GM20431 (cell line): Measurements from ENCODE around the gene STRN4.

Source experiments
- in situ Hi-C: fragments of 300-500 bp; cut with MseI, MboI; formaldehyde crosslinking; loops from one replicate; pipeline ENCODE4 v1.15.0; 2020; ENCODE audit warnings: low sequenced_read_pairs; ENCODE audit not compliant: unreplicated experiment

Gene STRN4

DNA sequence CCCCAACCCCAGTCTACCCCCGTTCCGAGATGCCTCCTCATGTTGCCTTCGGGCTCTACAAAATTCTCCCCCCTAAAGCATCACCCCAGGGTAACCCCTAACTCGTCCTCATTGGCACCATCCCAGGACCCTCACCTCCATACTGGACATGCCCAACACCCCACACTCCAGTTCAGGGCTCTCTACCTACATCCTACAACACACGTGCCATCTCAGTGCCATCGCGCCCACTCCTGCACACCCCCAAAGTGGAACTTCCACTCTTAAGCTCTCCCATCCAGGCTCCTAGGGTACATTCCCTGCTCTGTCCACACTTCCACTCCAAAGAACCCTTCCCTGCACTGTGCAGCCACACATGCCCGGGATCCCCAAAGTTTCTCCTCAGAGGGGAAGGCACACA is 1.2 kb downstream of the STRN4 start:
- in situ Hi-C loops, result no loop called here

- in situ Hi-C loops, result no loop called here
These were observed 2.1 kb downstream of the STRN4 start for GRCh38 chr19:46744005-46744691.

DNA sequence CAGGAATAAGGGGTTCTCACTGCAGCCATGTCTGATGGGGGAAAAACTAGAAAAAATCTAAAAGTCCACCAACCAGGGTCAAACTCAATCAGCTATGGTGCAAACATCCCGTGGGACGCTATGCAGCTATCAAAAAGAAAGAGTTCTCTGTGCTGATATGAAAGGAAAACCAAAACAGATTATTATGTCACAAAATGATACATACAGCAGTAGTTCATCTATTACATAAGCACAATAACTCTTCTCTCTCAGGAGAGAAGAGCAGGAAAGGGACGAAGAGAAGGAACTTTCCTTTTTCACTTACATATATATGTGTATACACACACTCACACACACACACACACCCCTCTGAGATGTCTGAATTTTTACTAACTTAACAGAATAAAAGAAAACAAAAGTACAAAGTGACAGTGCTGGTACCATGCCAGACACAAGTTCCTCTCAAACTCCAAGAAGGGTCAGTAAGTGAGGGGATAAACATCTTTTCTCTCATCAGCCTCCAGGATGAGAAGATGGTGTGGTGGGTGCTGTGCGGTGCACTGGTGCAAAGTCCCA is 3.2 kb downstream of the STRN4 start:
- in situ Hi-C loops, result no loop called here

GRCh38 chr19:46741447-46741846 is 4.8 kb downstream of the STRN4 start:
- in situ Hi-C loops, result no loop called here

DNA sequence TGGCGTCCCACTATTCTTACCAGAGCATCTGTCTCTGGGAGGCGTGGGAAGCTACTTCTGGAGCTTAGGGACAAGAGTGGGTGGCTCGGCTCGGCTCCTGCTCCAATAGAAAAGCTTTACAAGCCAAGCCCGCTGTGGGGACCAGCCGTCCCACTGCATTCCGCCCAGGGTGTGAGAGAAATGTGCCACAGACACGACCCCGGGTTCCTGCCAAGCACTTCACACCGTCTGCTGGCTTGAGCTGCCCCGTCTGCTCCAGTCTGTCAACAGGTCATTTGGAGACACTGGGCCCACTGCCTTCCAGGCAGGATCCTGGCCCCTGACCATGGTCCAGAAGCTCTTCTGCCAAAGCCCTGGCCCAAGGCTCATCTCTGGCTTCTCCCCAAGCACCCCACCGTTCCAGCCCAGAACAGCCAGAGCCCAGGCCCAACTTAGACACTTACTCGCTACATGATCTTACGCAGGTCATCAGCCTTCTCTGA is 6.9 kb downstream of the STRN4 start:
- in situ Hi-C loops, result no loop called here

GRCh38 chr19:46737761-46738171 is 8.5 kb downstream of the STRN4 start:
- in situ Hi-C loops, result no loop called here

GRCh38 chr19:46737298-46737654 is 9.0 kb downstream of the STRN4 start:
- in situ Hi-C loops, result no loop called here

DNA sequence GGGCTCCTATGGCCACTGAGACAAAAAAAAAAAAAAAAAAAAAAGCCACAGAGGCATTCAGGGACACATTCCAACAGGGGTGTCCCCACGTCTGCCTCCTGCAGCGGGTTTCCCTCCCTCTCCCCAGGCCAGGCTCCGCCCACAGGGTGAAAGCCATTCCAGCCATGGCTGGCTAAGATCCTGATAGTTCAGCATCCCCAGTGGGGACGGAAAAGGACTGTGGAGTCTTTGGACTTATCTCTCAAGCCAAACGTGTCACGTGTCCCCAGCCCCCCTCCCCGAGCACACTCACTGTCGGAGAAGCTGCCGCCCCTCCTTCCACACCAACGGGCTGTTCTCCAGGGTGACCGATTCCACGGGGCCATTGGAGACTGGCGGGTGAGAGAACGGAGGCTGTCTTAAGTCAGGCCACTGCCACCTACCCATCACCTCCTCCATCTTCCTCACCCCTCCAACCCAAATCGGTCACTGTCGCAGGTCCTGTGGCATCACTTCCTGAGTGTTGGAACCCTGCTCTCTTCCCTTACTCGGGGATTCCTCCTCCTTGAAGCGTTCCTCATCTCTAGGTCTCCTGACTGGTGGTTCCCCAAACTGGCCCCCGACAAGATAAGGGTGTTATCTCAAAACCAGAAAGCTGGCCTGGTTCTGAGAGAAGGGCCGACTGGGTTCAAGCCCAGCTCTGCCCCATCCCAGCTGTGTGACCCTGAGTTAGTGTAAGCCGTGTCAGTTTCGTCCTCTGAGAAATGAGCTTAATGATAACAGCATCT is 9.5 kb downstream of the STRN4 start:
- in situ Hi-C loops, result no loop called here

GRCh38 chr19:46733690-46734292 is 12.5 kb downstream of the STRN4 start:
- in situ Hi-C loops, result no loop called here

DNA sequence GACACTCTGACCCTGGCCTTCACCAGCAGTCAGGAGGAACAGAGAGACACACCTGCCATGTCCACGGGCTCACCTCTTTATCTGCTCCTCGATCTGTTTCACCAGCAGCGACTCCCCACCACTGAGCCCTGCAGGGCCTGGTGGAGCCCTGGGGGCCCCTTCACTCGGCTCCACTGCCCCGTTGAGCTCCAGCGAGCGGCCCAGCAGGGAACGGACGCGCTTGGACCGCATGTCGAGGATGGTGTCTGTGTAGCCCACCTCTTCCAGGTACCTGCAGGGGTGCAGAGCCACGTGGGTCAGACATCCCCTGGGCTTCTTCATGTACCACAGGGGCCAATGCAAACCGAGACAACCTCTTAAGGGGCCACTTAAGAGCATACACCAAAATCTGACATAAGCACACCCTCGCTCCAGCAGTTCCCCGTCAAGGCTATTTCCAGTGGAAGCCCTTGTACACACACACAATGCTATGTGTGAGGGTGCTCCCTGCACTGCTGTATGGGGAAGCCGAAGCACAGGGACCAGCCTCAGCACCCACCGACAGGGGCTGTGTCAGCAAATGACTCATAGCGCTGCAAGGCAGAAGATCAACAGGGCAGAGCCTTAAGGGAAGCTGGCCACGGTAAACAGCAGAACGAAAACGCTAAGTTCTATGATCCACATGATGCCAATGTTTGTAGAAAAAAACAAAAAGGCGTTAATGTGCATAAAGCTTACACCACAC is 13.1 kb downstream of the STRN4 start:
- in situ Hi-C loops, result no loop called here

DNA sequence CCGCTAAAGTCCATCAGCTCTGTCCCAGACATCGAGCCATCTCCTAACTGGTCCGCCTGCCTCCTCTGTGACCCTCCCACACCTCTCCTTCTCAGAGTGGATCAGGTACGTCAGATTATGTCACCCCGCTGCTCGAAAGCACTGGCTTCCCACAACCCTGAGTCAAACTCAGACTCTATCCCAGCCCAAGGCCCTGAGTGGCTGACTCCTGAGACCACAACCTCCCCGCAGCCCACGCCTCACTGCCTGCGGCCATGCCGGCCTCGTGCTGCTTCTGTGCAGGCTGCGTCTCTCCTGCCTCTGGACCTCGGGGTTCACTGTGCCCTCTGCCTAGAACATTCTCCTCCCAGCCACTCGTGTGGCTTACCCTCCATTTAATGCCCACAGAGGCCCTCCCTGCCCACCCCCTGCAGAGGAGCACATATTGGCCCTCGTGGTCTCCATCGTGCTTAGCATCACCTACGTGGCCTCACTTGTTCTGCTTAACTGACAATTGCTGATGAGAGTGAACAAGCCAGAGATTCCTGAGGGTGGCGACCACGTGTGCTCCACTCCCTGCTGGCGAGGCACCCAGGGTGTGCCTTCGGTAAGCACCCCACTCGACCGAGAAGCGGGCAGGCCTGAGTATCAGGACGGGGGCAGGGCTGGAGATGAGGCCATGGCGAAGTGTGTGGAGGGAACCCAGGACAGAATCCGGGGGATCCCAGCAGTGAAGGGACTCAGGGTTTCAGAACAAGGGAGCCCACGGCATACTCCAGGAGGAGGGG is 13.9 kb downstream of the STRN4 start:
- in situ Hi-C loops, result no loop called here

- in situ Hi-C loops, result no loop called here
These were observed 14.7 kb downstream of the STRN4 start for GRCh38 chr19:46731584-46731983.

GRCh38 chr19:46731007-46731501 is 15.2 kb downstream of the STRN4 start:
- in situ Hi-C loops, result no loop called here

DNA sequence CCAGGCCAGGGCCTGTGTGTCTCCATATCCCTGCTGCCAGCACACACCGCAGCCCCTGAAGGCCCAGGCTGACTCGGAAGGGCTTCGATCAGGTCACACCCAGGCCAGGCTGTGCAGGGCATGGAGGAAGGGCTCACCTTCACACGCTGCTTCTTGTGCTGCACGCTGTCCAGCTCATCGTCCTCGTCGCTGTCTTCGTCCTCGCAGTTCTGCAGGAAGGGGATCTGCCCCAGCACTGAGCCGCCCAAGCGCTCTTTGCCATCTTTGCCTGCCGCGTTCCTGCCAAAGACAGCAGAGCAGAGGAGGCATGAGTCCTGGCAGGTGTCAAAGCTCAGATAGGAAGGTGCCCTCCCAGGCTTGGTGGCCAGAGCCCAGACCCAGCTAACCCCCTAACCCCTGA is 15.7 kb downstream of the STRN4 start:
- in situ Hi-C loops, result no loop called here

DNA sequence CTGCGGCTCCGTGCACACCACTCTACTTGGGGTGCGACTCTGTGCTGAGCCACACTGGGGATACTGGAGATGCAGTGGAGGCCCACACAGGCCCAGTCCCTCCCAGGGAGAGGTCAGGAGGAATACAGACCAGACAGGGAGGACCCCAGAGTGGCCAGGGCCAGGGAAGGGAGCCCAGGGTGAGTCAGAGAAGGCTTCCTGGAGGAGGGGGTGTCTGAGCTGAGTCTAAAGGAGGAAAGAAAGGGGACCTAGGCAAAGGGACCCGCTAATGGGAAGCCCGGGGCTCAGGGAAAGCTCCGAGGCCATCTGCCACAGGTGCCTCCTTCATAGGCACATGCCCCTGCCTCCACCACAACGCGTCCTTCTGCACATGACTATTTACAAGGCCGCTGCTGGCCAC is 16.1 kb downstream of the STRN4 start:
- in situ Hi-C loops, result no loop called here

DNA sequence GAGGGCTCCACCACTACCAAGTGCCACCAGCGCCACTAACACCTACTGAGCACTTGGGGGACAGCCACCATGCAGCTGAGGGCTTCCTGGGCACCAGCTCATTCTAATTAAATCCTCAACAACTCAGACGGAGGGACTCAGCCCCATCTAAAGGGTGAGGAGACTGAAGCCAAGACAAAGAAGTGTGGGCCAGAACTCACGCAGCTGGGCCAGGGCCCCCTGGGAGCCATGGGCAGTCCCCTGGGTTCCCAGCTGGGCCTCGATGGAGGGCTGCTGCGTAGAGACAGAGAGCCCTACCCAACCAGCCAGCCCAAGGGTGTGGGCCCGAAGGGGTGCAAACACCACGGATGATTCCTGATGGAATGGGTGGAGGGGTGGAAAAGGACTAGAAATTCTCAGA is 16.6 kb downstream of the STRN4 start:
- in situ Hi-C loops, result no loop called here

DNA sequence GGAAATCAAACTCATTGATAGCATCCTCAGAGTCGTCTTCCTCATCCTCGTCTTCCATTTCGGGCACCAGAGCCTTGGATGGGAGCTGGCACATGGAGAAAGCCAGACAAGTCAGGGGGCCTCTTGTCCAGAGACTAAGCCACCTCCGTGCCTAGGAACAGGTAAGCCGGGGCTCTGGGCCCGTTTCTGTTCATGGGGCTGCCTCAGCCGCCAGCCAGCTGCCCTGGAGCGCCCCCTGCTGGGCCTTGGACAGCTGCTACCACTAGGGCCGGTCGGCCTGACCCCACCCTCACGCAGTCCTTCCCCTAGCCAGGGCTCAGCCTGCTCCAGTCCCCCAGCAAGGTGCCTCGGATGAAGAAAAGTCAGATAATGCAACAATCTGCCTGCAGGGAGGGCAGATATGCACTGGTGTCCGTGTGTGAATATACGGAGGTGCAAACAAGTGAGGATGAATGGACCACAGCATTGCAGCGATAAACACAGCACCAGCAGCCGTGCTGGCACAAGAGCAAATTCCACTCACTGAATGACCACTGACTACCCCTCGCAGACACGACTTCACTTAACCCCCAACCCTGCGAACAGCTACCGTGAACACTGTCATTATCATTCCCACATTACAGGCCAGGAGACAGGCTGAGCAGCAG is 17.4 kb downstream of the STRN4 start:
- in situ Hi-C loops, result no loop called here

DNA sequence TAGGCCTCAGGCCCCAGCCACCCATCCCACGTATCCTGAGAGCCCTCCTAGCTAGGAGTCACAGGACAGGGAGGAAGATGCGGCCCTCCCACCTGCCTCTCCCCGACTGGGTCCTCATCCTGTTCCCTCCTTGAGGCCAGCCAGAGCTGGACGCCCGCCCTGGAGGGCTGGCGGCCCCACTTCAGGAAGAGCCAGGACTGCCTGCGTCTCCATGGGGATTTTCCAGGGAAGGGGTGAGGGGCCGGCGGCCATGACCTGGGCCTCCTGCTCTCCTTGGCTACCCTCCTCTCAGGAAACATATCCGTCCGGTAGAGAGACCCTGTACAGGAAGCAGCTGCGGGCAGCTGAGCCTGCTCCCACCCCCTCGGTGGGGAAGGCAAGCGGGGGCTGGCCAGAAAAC is 18.0 kb downstream of the STRN4 start:
- in situ Hi-C loops, result no loop called here

GRCh38 chr19:46727757-46728156 is 18.5 kb downstream of the STRN4 start:
- in situ Hi-C loops, result no loop called here
